ENCODE results near the gene DUSP10. TPM values are rescaled to one million over a fixed set of nuclear protein-coding genes. Genes with fewer than 3 reads are reported as not detected.

Gene DUSP10
- total RNA-seq, 1 experiment from 2014 or later, result 24.4 TPM

DNA sequence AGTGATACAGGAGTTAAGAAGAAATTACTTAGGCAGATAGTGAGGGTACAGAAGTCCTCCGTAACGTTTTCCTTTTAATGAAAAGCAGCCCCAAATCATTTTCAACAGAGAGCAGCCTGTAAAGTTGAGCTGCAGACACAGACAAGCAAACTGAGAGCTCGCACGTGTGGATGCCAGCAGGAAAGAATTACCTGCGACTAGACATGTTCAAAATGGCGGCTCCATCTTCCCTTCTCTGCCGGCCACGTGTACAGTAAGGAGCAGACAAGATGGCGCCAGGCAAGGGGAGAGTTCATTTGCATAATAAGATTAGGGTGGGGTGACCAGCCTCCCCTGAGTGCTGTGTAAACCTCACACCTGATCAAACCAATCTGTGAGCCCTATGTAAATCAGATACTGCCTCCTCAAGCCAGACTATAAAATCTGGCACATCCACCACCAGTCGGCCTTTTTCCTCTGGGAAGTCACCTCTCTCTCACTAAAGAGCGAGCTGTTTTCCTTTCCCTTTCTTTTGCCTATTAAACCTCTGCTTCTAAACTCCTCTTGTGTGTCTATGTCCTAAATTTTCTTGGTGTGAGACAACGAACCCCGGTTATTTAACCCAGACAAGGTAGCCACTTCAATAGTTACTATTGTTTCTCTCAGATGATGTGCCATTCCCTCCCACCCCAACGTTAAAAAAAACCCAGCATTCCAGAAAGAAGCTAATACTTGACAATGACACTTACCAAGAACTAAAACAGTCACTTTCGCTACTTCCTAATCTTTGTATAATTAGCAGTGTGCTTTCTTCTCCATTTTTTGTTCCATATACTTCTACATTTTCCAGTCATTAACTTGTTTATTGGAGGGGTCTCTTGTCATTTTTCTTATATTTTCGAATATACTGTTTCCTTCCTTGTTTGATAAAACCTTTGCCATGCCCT is 27.4 kb downstream of the DUSP10 start:
- no peak for DNase-seq (ENCODE audit: low read depth)

GRCh38 chr1:221712776-221713431 is 29.0 kb downstream of the DUSP10 start:
- no peak for DNase-seq (ENCODE audit: low read depth)

DNA sequence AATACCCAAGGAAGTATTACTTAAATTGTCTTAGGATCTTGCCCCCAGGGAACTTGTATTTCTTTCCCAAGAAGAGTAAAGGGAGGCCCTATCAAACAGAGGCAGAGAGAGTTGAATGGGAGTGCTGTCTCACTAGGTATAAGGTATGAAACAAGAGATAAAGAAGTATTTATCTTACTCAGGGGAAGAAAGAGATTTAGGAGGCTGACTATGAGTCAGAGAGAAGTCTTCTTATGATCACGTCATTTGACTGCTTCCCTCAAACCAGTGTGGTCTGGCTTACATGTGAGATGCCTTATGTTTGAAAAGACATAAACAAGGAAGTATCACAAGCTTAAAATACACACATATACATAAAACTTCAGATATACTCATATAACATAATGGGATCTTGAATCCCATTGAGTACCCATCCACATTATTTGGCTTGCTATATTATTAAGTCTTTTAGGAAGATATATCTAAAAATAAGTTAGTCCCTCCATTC is 29.6 kb downstream of the DUSP10 start:
- DNase-seq (ENCODE audit: low read depth), result peak; percentile 81

DNA sequence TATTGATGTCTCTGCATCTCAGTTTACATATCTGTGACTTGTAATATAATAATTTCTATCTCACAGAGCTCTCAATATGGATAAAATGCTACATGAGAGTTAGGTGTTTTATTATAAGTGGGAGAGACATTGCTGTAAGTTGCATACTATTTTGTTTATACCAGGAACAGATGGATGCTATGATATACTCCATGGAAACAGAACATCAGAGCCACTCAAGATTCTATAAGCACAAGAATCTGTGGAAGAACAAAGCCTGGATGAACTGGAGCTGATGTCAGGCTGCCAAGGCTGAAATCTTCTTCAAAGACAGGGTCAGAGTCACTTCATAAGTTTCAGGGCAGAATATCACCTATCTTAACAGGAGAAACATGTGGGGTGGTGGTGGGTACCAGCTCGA is 30.2 kb downstream of the DUSP10 start:
- DNase-seq (ENCODE audit: low read depth), result no peak

DNA sequence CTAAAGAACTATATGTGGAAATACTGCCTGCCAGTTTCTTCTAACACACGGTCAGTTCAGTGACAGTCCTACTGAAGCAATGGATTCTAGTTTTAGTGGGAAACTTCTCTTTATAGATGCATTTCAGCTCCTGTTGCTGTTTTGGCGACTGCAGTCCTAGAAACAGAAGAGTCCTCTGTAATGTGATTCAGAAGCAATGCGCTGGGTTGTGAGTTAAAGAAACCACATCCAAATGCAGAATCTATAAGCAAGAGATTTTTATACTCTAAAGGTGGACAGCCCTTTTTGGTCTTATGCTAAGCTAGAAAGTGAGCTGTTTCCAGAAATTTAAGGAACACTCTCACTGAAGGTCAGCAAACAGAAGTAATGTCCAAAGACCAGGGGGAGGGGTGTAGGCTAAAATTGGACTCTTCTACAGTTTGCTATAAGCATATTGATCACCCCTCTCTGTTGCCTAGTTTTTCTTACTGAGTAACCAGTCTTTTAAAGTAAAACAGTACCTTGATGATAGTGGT is 30.8 kb downstream of the DUSP10 start:
- DNase-seq (ENCODE audit: low read depth), result no peak

DNA sequence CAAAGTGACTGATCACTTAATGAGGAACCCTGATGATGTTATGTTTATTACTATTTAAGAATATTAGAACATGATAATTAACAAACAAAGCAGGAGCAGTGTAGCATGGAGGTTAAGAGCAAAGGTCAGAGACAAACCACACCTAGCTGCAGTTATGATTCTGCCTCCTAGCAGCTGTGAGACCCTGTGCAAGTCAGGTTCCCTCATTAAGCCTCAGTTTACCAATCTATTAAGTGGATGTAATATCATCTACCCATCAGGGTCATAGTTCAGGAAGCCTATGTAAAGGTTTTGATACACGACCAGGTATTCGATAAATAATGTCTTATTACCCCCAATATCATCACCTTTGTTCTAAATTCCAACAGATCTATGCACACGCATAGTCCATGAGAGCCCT is 32.0 kb downstream of the DUSP10 start:
- DNase-seq (ENCODE audit: low read depth), result no peak

DNA sequence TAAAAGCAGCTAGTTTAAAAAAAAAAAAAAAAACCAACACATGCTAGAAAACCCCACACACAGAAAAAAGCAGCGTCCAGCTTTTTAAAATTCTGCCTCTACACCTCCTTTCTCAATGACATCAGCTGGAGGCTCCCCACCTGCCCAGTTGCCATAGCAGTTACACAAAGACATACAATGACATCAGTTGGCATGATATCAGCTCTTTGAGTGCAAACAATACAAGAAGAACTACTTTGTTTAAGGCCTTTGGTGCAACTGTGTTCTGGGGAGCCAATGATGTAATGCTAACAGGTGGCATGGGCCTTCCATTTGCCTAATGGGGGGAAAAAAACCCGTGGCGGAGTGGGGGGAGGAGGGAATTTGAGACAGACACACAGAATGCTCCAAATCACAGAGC is 32.9 kb downstream of the DUSP10 start:
- DNase-seq (ENCODE audit: low read depth), result peak; percentile 81

DNA sequence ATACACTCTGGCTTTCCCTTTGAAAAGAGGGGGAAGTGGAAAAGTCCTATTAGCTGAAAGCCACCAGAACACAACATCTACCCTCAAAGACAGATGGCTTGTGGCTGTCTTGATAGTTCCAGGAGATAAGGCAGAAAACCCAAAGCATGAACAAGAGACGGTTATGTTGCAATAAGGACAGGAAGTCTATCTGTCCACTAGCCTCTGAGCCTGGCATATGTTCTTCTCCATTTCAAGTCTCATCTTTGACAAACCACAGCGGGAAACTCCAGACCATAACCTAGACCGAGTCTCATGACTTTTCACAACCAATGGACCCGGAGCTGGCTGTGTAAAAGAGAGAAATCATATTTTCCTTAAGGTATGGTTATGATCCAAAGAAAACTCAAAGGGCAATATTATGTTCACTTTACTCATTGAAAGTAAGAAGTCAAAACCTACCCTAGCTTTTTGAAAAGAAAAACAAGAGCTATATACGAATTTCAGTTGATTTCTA is 33.8 kb downstream of the DUSP10 start:
- peak; percentile 66 for DNase-seq (ENCODE audit: low read depth)

DNA sequence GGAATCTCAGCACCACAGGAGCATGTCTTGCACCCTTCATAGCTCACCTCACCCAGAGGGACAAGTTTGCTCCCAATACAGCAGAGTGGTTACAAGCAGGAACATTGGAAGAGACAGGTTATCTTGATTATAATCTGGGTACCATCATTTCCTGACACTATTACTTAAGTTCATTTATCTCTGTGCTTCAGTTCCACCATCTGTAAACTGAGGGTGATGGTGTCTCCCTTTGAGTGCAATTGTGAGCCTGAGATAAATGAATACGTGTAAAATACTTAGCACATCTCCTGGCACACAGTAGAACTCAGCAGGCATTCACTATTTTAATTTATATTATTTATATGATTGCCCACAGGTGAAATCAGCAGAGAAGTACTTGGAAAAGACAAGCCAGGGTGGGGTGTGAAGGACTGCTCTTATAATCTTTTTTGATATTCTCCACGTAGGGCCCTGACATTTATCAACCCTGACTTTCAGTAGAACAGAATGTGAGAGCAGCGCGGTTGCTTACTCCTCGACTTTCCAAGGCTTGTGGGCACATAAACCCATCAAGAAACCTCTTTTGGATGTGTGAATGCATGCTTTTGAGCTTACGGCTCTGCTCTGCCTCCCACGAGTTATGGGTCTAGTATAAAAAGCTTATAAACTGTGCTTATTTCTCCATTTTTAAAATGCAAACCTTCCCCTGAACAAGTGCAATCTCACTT is 34.9 kb downstream of the DUSP10 start:
- no peak for DNase-seq (ENCODE audit: low read depth)

- DNase-seq (ENCODE audit: low read depth), result no peak
These were observed 35.7 kb downstream of the DUSP10 start for GRCh38 chr1:221706191-221706590.

GRCh38 chr1:221704306-221704705 is 37.6 kb downstream of the DUSP10 start:
- no peak for DNase-seq (ENCODE audit: low read depth)

GRCh38 chr1:221701570-221702186 is 40.2 kb downstream of the DUSP10 start:
- no peak for DNase-seq (ENCODE audit: low read depth)

DNA sequence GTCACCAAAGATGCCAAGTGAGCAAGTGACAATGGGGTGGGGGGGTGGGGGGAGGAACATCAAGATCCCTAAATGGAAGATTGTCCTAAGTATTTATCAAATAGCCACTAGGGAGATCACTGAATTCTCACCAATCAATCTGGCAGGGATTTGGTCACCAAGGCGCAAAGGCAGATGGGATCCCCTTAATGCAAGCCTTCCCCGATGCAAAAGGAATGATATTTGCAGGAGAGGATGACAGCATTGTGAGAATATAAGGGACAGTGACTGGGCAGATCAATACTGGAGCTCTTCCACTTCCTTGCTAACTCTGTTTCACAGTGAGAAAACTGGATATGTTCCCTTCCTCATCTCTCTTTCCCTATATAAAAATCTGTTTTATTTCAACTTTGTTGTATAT is 40.9 kb downstream of the DUSP10 start:
- DNase-seq (ENCODE audit: low read depth), result no peak

GRCh38 chr1:221700536-221700935 is 41.4 kb downstream of the DUSP10 start:
- DNase-seq (ENCODE audit: low read depth), result no peak

GRCh38 chr1:221699978-221700519 is 41.8 kb downstream of the DUSP10 start:
- DNase-seq (ENCODE audit: low read depth), result no peak

GRCh38 chr1:221699577-221699976 is 42.3 kb downstream of the DUSP10 start:
- no peak for DNase-seq (ENCODE audit: low read depth)

GRCh38 chr1:221698579-221699349 is 43.1 kb downstream of the DUSP10 start:
- no peak for DNase-seq (ENCODE audit: low read depth)

DNA sequence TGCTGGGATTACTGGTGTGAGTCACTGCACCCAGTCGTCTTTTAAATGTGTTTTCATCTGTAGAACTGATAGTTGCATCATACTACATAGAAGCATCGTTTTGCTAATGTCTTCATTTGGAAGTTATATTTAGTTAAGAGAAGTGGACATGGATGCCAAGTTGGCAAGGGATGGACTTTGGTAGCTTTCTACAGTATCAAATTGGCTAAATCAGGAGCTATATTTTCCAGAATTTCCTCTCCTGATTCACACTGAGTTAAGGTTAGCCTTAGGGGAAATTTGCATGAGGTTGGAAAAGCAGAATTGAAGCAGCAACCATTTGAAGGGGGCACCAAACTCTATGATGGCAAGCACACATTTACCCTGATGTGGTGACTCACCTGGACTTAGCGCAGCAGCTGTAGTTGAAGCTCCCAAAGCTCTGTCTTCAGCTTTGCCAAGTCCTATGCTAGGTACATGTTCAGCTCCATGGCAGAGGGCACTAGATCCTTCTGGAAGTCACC is 43.9 kb downstream of the DUSP10 start:
- no peak for DNase-seq (ENCODE audit: low read depth)

GRCh38 chr1:221696718-221697461 is 45.0 kb downstream of the DUSP10 start:
- DNase-seq (ENCODE audit: low read depth), result no peak

All from Daoy (cell line).